SJCRH30 (cell line): ENCODE measurements around the gene ETS1. TPM values are rescaled to one million over a fixed set of nuclear protein-coding genes. Genes with fewer than 3 reads are reported as not detected.
A peak's percentile ranks its signal among the peaks of the same experiment; 100 is the strongest.

Experiments used
- DNase-seq, 2 experiments: peaks; one replicate each; pipeline ENCODE4 v3.0.0-alpha.2; 2015 to 2020
- H3K27ac ChIP-seq: fragments of 250-450 bp; sonication (Bioruptor Pico); 2 replicates; pipeline ENCODE4 v1.5.1; 2020; ENCODE audit warnings: mild to moderate bottlenecking, moderate library complexity
- H3K27me3 ChIP-seq: fragments of 250-450 bp; sonication (Bioruptor Pico); 2 replicates; pipeline ENCODE4 v1.5.1; 2020; ENCODE audit warnings: mild to moderate bottlenecking, moderate library complexity
- H3K36me3 ChIP-seq: fragments of 250-450 bp; sonication (Bioruptor Pico); 2 replicates; pipeline ENCODE4 v1.5.1; 2020; ENCODE audit warnings: mild to moderate bottlenecking, moderate library complexity
- H3K4me1 ChIP-seq: fragments of 250-450 bp; sonication (Bioruptor Pico); 2 replicates; pipeline ENCODE4 v1.5.1; 2020; ENCODE audit warnings: mild to moderate bottlenecking, moderate library complexity
- H3K4me3 ChIP-seq: fragments of 250-450 bp; sonication (Bioruptor Pico); 2 replicates; pipeline ENCODE4 v1.5.1; 2020; ENCODE audit warnings: mild to moderate bottlenecking, moderate library complexity
- H3K9me3 ChIP-seq: fragments of 250-450 bp; sonication (Bioruptor Pico); replicated peaks from 2 replicates; pipeline ENCODE4 v1.5.1; 2020; ENCODE audit warnings: mild to moderate bottlenecking, moderate library complexity
- total RNA-seq: library from RNA; depleted of rRNA; stranded (reverse); fragments of >200 nt; shearing (Covaris generic); gene quantifications from 2 replicates; pipeline ENCODE4 v1.2.3, GENCODE V29; 2014

Gene ETS1
- total RNA-seq, 1 experiment from 2014 or later = 43.9 TPM

- H3K27ac ChIP-seq = no peak overlapping the region
- no peaks in the 10 kb centered on the region for H3K27me3 ChIP-seq
- peaks cover 7% of the 10 kb centered on the region for H3K4me1 ChIP-seq
- no peak overlapping the region for H3K4me3 ChIP-seq
- H3K36me3 ChIP-seq = peaks cover 56% of the 10 kb centered on the region
- no peaks in the 10 kb centered on the region for H3K9me3 ChIP-seq
- DNase-seq = no peak
Observed at GRCh38 chr11:128482512-128483191, 104.7 kb downstream of the ETS1 start.

- Histone ChIP-seq H3K4me1 (peaks cover 7% of the 10 kb centered on the region), H3K36me3 (peaks cover 56% of the 10 kb centered on the region), H3K27me3 (no peaks in the 10 kb centered on the region), H3K9me3 (no peaks in the 10 kb centered on the region), H3K4me3 (no peak overlapping the region), H3K27ac (no peak overlapping the region)
- DNase-seq = no peak
Observed at GRCh38 chr11:128482092-128482491, 105.3 kb downstream of the ETS1 start.

DNA sequence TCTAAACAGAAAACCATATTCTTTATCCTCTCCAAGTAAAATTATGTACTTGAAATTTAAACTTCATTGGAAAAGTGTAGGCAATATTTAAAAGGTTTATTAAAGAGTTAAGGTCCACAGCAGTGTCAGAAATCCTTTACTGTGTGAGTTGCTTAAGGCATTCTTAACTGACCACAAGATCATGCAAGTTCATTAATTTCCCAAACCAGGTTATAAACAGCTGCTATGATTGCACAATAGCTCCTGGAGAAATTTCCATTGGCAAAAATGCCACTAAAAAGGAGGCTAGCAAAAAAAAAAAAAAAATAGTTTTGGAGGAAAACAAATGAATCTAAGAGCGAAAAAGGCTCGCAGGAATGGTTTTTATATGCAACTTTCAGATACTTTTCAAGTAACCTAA is 106.2 kb downstream of the ETS1 start:
- Histone ChIP-seq H3K4me1 (peaks cover 7% of the 10 kb centered on the region), H3K36me3 (peaks cover 56% of the 10 kb centered on the region), H3K9me3 (no peaks in the 10 kb centered on the region), H3K27me3 (no peaks in the 10 kb centered on the region), H3K4me3 (no peak overlapping the region), H3K27ac (no peak overlapping the region)
- peak in 1 of 2 experiments; percentile 48 for DNase-seq

GRCh38 chr11:128480665-128481064 is 106.7 kb downstream of the ETS1 start:
- no peak for DNase-seq
- Histone ChIP-seq H3K36me3 (peaks cover 56% of the 10 kb centered on the region), H3K4me1 (peaks cover 7% of the 10 kb centered on the region), H3K27ac (no peak overlapping the region), H3K9me3 (no peaks in the 10 kb centered on the region), H3K27me3 (no peaks in the 10 kb centered on the region), H3K4me3 (no peak overlapping the region)

- DNase-seq = no peak
- no peak overlapping the region for H3K27ac ChIP-seq
- peaks cover 7% of the 10 kb centered on the region for H3K4me1 ChIP-seq
- peaks cover 50% of the 10 kb centered on the region for H3K36me3 ChIP-seq
- H3K4me3 ChIP-seq = no peak overlapping the region
- no peaks in the 10 kb centered on the region for H3K27me3 ChIP-seq
- no peaks in the 10 kb centered on the region for H3K9me3 ChIP-seq
Observed at GRCh38 chr11:128480066-128480465, 107.3 kb downstream of the ETS1 start.

GRCh38 chr11:128479144-128479543 is 108.2 kb downstream of the ETS1 start:
- DNase-seq = no peak
- Histone ChIP-seq H3K4me3 (no peak overlapping the region), H3K4me1 (peaks cover 7% of the 10 kb centered on the region), H3K36me3 (peaks cover 45% of the 10 kb centered on the region), H3K27me3 (no peaks in the 10 kb centered on the region), H3K9me3 (no peaks in the 10 kb centered on the region), H3K27ac (no peak overlapping the region)

DNA sequence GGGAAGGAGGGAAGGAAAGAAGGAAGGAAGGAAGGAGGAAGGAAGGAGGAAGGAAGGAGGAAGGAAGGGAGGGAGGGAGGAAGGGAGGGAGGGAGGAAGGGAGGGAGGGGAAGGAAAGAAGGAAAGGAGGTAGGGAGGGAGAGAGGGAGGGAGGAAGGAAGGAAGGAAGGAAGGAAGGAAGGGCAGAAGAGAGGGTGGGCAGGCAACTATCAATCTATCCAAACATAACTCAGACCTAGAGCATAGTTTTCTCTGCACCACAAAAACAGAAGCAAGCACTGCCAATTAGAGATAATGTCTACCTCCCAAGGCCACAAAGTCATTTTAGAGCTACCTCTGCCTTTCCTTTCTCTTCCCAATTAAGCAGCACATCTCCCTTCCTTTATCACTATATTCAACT is 109.1 kb downstream of the ETS1 start:
- peaks cover 45% of the 10 kb centered on the region for H3K36me3 ChIP-seq
- no peaks in the 10 kb centered on the region for H3K27me3 ChIP-seq
- H3K4me1 ChIP-seq = peaks cover 7% of the 10 kb centered on the region
- no peak overlapping the region for H3K27ac ChIP-seq
- no peak overlapping the region for H3K4me3 ChIP-seq
- no peak for DNase-seq
- no peaks in the 10 kb centered on the region for H3K9me3 ChIP-seq

DNA sequence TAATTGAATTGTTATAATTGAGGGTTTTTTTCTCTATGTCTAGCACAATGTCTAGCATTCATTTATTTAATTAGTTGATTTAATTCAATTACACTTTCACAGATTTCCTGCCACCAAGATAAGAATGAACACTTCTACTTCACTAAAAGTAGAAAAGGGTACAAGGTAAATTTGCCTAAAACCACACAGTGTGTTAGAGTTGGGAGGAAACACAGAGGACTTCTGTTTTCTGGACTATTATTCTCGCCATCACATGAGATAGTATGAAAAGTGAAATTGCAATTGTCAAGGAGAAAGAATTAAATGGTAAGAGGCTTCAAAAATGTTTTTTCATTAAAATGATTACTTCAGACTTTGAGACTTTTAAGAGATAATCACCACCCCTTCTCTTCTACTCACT is 109.5 kb downstream of the ETS1 start:
- no peak overlapping the region for H3K4me3 ChIP-seq
- H3K36me3 ChIP-seq = peaks cover 45% of the 10 kb centered on the region
- no peaks in the 10 kb centered on the region for H3K27me3 ChIP-seq
- H3K27ac ChIP-seq = no peak overlapping the region
- no peak for DNase-seq
- H3K9me3 ChIP-seq = no peaks in the 10 kb centered on the region
- peaks cover 7% of the 10 kb centered on the region for H3K4me1 ChIP-seq

- no peak overlapping the region for H3K27ac ChIP-seq
- H3K4me3 ChIP-seq = no peak overlapping the region
- peaks cover 7% of the 10 kb centered on the region for H3K4me1 ChIP-seq
- no peak for DNase-seq
- no peaks in the 10 kb centered on the region for H3K27me3 ChIP-seq
- H3K36me3 ChIP-seq = peaks cover 41% of the 10 kb centered on the region
- H3K9me3 ChIP-seq = no peaks in the 10 kb centered on the region
Observed at GRCh38 chr11:128477278-128477677, 110.1 kb downstream of the ETS1 start.

DNA sequence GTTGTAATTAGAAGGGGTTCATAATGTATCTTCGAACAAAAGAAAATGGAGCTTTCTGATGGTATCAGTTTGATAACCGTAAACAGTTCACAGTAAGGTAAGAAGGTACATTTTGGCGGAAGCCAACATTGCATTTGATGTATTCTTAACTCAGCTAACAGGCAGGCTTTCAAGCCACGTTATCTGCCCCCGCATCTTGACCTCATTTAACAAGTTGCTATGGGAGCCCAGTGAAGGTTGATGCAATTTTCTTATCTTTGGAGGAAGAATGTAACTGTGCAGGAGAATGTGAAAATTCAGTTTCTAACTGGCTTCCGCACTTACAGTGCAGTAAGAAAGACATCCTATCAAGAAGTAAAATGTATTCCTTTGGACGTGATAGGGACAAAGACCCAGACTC is 110.6 kb downstream of the ETS1 start:
- H3K27me3 ChIP-seq = no peaks in the 10 kb centered on the region
- DNase-seq = no peak
- H3K4me3 ChIP-seq = no peak overlapping the region
- H3K9me3 ChIP-seq = no peaks in the 10 kb centered on the region
- peaks cover 7% of the 10 kb centered on the region for H3K4me1 ChIP-seq
- H3K36me3 ChIP-seq = peaks cover 39% of the 10 kb centered on the region
- H3K27ac ChIP-seq = no peak overlapping the region

GRCh38 chr11:128476049-128476448 is 111.3 kb downstream of the ETS1 start:
- no peak overlapping the region for H3K27ac ChIP-seq
- no peaks in the 10 kb centered on the region for H3K9me3 ChIP-seq
- DNase-seq = no peak
- H3K4me3 ChIP-seq = no peak overlapping the region
- H3K27me3 ChIP-seq = no peaks in the 10 kb centered on the region
- peaks cover 3% of the 10 kb centered on the region for H3K4me1 ChIP-seq
- H3K36me3 ChIP-seq = peaks cover 36% of the 10 kb centered on the region

DNA sequence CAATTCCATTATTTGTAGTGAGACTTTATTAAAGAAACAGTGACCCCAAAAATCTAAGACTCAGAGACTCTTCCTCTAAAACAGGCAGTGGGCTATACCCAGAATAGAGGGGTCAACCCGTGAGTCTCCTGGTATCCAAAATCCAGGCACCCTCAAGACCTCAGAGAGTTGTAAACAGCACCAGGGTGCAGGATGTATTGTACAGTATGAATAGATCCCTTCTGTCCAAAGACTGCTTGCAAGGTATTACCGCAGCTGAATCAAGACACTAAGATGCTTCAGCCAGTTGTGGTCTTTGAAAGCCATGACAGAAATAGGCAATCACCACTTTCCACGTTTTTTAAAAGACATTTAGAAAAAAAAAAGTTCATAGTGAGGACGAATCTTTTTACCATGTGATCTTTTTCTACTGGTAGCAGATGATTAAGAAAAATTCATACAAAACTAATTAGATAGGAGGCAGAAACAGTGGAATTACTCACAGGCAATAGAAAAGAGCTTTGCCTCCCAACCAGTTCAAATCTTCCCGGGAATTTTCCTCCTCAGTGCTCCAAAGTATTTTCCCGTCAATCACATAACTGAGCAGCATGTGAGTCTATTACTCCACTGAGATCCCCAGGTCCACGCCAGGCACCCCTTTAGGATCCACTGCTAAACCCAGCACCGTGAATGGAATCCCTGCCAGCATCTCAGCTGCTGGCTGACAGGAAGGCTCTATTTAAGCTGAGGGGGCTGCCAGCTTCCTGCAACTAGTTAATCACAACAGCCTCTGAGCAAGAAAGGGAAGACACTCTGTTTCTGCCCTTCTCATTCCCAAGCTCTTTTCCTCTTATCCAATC is 113.1 kb downstream of the ETS1 start:
- Histone ChIP-seq H3K36me3 (peaks cover 24% of the 10 kb centered on the region), H3K4me3 (no peak overlapping the region), H3K27me3 (no peaks in the 10 kb centered on the region), H3K4me1 (no peaks in the 10 kb centered on the region), H3K27ac (no peak overlapping the region), H3K9me3 (no peaks in the 10 kb centered on the region)
- no peak for DNase-seq

- Histone ChIP-seq H3K4me3 (no peak overlapping the region), H3K4me1 (no peaks in the 10 kb centered on the region), H3K27ac (no peak overlapping the region), H3K9me3 (no peaks in the 10 kb centered on the region), H3K27me3 (no peaks in the 10 kb centered on the region), H3K36me3 (peaks cover 22% of the 10 kb centered on the region)
- DNase-seq = no peak
Observed at GRCh38 chr11:128473636-128474035, 113.7 kb downstream of the ETS1 start.

DNA sequence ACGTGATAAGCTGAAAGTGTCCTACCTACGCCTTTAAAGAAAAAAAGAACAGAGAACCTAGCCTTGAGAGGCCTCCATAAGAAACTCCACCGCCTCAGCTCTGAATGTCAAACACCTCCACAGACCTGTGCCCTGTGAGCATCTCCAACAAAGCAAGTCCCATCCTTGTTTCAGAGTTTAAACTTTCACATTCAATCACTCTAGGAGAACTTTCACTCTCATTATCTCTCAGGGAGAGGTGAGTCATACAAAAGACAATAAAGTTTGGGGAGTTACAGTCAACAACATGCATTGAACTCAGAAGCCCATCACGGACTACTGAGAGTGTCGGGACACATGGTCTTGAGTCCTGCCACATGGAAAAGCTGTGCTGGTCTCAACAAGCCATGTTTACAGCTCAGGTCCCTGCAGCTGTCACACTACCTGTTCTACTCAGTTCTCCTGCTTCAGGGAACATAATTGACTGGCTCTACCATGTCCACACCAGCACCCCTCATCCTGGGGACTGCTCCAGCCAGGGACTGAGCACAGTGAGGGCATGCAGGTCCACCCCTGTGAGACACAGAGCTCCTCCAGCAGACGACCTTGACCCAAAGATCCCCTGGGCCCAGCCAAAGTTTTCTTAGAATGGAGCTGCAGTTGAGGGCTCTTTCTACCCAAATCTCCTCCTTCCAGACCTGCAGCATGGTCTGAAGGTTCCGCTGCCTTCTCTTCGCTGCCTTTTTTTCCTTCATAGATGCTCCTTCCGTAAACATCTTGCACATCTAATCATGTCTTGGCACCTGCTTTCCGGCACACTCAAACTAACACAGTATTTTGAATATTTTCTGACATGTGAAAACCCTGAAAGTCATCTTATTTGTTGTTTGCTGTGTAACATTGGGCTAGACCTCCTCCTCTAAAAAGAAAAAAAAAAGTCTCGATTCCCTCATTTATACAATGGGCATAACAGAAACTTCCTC is 114.9 kb downstream of the ETS1 start:
- no peak overlapping the region for H3K27ac ChIP-seq
- no peaks in the 10 kb centered on the region for H3K9me3 ChIP-seq
- no peaks in the 10 kb centered on the region for H3K4me1 ChIP-seq
- DNase-seq = no peak
- H3K27me3 ChIP-seq = no peaks in the 10 kb centered on the region
- H3K36me3 ChIP-seq = peaks cover 16% of the 10 kb centered on the region
- H3K4me3 ChIP-seq = no peak overlapping the region
